IPS DF 19.7 (cell line): ENCODE measurements around the gene SHC1.

Source experiments
- DNase-seq: peaks from one replicate; pipeline ENCODE4 v3.0.0-alpha.2; 2013; ENCODE audit warnings: low read depth, low spot score

Gene SHC1, protein sequence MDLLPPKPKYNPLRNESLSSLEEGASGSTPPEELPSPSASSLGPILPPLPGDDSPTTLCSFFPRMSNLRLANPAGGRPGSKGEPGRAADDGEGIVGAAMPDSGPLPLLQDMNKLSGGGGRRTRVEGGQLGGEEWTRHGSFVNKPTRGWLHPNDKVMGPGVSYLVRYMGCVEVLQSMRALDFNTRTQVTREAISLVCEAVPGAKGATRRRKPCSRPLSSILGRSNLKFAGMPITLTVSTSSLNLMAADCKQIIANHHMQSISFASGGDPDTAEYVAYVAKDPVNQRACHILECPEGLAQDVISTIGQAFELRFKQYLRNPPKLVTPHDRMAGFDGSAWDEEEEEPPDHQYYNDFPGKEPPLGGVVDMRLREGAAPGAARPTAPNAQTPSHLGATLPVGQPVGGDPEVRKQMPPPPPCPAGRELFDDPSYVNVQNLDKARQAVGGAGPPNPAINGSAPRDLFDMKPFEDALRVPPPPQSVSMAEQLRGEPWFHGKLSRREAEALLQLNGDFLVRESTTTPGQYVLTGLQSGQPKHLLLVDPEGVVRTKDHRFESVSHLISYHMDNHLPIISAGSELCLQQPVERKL

DNA sequence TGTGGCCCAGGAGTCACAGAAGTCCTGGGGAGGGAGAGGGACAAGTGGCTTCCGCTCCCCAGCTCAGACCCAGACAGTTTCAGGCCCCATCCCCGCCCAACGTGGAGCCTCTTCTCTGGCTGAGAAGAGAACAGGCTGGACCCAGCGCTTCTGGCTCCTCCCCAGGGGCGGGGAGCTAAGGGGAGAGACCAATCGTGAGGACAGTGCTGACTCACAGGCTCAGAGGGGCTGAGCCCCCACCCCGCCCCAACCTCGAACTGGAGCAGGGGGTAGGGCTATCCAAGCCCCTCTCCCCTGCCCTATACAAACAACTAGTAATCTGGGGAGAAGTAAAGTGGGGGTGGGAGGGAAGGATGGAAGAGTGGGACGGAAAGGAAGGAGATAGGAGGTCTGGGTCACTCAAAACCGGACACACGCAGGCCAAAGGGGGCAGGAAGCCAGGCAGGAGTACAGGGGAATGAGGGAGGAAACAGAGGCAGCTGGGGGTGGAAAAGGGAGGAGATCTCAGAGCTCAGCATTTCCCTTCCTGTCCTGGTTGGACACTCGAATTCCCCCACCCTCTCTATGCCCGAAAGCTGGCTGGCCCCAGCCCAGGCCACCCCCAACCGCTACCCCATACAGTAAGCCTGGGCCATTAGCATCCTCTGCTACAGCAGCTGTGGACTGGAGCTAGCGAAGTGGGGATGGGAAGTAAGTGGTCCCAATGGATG, at the start of gene SHC1:
SHC1 (minus strand) TSS at position 117 of the 710 bp plus-strand sequence. CDS start 221 bp downstream, outside the sequence.
- no peak for DNase-seq

DNA sequence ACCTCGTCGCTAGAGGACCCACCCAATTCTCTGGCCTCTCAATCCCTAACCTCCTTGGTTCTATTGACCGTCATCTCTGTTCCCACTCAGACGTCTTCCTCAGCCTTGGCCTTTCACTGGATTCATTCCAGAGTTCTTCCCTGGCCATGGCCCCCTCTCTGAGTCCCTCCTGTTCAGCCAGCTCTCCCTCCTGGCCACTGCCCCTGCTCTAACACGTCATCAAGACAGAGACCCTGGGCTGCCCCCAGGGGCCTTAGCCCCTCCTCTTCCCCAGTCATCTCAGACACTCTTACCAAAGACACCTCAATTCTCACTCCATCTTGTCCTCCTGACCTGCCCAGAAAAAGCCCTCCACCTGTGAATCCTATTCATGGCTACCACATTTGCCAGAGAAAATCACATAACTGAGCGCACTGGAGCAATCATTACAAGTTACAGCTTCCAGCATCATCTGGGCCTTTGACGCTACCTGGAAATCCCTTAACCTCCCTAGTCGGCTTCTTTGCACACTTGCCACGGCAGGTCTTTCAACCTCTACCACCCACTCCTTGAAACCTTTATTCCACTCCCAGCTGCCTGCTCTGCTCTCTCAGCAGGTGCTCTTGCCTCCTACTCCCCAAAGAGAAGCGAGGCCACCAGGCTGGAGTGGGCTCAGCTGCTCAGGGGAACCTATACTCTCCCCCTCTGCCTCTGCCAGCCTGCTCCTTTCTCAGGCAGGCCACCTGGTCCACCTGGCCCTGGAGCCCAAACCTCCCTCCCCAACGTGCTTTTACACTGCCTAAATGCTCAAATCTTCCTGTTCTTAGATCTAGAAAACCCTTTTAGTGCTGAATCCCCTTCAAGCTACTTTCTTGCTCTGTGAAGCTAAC, 49.1 kb upstream of the SHC1 start:
- DNase-seq, result no peak

DNA sequence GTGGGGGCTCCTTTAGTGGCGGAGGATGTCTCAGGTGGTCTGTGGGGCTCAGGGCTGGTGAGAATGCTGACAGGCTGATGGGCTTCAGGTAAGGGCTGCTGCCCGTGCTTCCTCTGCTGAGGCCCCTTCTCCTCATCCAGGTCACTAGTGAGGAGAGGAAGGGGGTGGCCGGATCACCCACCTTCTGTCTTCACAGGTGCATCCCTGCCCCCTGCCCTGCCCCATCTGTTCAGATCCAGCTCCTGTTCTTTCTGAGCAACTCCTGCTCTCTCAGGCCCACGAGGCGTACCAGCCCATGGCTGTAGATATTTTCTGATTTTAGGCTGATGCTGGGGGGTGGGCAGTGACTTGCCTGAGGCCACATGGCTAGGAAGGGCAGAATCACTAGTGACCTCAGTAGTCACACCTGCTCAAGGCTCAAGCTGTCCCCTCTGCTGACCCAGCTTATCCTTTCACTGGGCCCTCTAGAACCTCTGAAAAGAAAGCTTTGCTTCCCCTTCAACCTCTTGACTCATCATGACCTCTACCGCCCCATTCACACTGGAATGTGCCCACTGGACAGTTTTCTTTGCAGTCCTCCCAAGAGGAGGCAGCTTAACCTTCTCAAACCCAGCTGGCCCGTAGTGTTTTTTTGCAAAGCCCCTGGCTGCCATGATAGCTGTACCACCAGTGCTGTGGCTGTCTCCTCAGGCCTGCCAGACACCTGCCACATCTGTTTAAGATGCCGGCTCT, 48.2 kb upstream of the SHC1 start:
- DNase-seq, result no peak

DNA sequence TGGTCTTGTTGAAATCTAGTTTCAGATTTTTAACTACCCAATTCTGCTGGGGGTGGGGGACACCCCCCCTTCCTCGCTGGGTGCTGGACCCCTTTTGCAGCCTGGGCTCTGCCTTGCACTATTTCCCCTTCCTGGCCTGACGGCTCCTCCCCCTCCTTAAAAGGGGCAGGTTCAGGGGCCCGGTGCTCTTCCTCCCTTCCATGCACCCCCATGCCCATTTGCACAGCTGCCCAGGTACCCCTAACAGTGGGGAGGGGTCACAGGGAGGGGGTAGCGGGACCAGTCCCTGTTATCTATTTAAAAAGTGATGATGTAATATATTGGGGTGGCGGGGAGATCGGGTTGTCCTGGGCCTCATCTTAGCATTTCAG, 47.4 kb upstream of the SHC1 start:
- DNase-seq, result no peak

DNA sequence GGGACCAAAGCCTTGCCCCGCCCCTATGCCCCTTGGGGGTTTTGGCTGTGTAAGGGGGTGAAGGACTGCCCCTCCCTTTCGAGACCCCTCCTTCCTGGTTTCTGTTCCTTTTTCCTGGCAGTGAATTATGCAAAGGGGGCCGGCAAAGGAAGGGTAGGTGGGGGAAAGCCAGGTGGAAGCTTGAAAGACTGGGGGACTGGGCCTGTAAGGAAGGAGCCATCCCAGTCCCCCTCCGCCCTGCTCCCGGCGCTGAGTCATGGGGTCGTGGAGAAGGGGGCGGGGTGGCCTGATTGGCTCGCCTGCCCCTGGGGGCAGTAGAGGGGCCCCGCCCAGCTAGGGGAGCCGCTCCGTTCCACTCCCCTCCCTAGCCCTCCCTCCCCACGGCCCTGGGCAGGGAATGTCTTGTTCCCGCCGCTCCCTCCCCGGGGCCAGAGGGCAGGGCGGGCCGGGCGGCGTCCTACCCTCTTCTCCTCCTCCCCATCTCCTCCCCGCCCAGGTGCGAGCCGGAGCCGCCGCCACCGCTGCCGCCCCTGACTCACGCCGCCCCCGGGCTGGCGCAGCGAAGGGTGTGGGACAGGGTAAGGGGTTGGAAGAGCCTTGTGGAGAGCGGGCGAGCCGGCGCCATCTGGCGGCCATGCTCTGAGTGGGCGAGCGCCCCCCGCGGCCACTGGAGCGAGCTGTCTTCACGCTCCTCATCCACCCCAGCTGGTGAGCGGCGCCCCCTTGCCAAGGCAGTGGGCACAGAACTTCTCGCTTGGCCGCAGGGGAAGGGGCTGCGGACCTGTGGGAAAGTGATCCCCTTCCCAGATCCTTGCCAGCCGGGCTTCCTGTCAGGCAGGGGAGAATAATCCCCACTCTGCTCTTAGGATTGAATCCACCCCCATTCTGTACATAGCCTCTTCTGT, 46.7 kb upstream of the SHC1 start:
- no peak for DNase-seq

DNA sequence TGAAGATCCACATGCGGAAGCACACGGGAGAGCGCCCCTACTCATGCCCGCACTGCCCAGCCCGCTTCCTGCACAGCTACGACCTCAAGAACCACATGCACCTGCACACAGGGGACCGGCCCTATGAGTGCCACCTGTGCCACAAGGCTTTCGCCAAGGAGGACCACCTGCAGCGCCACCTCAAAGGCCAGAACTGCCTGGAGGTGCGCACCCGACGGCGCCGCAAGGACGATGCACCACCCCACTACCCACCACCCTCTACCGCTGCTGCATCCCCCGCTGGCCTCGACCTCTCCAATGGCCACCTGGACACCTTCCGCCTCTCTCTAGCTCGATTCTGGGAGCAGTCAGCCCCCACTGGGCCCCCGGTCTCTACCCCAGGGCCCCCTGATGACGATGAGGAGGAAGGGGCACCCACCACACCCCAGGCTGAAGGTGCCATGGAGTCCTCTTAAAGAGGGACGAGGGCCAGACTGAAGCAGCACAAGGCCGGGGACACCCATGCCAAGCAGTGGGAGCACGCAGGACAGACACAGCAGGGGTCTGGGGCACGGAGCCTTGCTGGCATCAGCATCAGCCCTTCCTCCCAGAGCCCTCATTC, 45.8 kb upstream of the SHC1 start:
- DNase-seq, result no peak

DNA sequence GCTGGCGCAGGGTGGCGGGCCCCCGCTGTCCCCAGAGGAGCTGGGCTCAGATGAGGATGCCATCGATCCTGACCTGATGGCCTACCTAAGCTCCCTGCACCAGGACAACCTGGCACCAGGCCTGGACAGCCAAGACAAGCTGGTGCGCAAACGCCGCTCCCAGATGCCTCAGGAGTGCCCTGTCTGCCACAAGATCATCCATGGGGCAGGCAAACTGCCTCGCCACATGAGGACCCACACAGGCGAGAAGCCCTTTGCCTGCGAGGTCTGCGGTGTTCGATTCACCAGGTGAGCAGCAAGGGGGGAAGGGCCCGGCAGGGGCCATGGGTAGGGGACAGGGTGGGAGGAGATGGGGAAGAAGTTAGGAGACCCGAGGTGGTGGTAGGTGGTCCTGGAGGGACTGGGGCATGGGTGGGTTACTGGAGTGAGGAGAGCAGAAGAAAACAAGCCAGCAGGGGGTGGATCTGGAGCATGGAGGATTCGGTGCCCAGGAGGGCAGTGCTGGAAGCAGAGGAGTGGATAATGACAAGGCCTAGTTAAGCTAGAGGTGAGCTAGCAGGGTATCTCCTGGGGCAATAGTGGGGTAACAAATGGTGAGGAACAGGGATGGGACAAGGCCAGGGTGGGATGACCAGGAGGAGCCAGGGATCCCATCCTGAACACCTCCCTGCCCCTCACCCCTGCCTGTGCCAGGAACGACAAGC, 45.1 kb upstream of the SHC1 start:
- DNase-seq, result no peak

DNA sequence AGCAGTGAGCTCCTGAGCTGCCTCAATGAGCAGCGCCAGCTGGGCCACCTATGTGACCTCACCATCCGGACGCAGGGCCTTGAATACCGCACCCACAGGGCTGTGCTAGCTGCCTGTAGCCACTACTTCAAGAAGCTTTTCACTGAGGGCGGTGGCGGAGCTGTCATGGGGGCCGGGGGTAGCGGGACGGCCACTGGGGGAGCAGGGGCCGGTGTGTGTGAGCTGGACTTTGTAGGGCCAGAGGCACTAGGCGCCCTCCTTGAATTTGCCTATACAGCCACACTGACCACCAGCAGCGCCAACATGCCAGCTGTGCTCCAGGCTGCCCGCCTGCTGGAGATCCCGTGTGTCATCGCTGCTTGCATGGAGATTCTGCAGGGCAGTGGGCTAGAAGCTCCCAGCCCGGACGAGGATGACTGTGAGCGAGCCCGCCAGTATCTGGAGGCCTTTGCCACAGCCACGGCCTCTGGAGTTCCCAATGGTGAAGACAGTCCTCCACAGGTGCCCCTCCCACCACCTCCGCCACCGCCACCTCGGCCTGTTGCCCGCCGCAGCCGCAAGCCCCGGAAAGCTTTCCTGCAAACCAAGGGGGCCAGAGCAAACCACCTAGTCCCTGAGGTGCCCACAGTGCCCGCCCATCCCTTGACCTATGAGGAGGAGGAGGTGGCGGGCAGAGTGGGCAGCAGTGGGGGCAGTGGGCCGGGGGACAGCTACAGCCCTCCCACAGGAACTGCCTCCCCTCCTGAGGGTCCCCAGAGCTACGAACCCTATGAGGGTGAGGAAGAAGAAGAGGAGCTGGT, 44.4 kb upstream of the SHC1 start:
- DNase-seq, result no peak

DNA sequence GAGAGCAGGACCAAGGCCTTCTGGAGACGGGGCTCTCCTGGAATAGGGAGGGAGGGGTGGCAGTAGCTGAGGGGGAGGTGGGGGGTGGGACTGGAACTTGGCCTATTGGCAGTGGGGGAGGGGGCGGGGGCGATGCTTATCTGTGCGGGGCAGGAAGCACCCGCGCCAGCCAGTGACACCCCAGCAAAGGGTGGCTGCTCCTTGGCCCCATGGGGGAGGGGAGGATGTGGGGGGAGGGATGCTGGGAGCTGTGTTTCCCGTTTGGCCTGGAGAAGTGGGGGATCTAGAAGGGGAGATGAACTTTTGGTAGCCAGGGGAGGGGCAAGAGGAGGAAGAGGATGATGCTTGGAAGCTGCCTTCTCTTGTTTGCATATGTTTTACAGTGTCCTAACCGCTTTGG, 43.1 kb upstream of the SHC1 start:
- no peak for DNase-seq

DNA sequence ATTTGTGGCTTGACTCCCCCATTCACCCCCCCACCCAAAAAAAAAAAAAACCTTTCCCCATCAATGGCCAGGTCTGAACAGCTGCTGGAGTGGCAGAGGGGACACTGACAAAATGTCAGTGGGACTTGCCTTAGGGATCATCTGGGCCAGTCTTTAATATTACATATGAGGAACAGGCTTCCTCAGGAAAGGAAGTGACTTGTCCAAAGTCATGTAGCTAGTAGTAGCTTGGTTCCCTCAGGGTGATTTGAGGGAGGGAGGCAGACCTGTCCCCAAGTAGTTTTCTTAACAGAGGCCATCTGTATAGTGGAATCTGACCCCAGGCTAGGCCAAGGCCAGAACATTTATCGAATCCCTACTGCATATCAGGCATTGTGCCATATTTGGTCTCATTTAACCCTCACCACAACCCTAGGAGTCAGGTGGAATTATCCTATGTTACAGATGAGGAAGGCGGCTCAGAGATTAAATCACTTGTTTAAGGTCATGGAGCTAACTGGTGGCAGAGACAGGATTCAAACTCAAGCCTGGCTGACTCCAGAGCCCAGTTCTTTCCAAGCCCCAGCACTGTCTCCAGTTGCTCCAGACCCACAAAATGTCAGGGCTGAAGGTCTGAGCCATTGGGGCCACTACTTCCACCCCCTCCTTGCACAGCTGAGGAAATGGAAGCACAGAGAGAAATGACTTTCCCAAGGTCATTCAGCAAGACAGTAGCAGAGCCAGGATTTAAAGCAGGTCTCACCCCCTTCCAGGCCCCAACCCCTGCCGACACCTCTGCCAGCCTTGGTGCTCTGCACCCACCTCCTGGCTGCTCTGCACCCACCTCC, 42.4 kb upstream of the SHC1 start:
- DNase-seq, result no peak

DNA sequence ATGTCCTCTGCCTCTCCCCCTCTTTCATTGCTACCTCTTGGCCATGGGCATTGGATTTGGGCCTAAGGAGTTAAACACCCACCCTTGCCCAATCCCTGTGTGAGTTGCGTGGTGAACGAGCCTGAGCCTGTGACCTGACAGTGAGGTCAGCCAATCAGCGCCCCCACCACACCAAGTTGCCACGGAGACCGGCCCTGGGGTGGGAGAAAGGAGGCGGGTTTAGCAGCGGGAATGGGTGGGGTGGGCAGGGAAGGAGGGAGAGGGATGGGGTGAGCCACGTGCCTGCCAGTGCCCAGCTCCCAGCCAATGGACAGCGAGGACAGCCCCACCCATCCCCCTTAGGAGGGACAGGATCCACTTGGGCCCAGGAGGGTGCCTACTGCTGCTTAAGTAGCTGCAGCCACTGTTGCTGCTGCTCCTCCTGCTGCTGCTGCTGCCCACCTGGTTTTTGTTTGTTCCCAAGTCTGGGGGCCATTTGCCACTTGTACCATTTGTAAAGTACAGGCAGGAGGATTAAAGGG, 41.5 kb upstream of the SHC1 start:
- no peak for DNase-seq

DNA sequence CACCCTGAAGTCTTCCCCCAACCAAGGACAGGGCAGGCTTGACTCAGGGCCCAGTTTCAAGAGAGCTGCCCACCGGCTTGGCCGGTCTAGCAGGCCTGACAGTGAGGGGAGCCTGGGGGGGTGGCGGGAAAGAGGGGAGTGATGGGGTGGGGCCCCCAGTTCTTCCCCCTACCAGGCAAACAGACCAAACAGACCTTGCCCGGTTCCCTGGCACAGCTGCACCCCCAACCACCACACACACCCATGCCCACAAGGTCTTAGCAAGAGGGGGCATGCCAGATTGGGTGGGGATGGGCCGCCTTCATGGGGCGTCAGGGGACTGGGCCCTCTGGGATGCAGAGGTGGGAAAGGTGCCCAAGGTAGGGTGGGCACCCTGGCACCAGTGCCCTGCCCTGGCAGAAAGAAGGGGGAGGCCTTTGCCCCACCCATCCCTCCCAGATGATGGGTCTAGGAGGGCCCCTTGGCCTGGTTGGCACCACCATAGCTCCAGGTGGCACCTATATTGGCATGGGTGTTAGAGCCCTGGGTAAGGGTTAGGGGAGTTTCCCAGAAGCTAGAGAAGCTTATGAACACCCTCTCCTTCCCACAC, 41.0 kb upstream of the SHC1 start:
- no peak for DNase-seq

DNA sequence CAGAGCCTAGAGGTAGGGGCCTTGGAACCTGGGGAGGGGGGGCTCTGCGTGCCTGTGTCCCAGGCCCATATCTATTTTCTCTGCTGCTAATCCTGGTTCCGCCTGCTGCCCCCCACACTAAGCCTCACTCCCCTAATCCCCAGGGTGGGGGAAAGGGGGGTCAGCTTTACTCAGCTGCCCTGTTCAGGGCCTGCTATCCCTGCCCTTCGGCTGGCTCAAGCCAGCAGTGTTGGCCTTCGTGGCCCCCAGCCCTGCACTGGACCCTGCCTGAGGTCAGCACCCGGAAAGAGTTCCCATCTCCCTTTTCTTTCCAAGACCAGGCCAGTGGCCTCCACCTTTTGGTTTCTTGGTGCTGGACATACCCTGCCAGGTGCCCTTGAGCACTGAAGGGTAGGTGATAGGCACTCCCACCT, 40.5 kb upstream of the SHC1 start:
- no peak for DNase-seq

DNA sequence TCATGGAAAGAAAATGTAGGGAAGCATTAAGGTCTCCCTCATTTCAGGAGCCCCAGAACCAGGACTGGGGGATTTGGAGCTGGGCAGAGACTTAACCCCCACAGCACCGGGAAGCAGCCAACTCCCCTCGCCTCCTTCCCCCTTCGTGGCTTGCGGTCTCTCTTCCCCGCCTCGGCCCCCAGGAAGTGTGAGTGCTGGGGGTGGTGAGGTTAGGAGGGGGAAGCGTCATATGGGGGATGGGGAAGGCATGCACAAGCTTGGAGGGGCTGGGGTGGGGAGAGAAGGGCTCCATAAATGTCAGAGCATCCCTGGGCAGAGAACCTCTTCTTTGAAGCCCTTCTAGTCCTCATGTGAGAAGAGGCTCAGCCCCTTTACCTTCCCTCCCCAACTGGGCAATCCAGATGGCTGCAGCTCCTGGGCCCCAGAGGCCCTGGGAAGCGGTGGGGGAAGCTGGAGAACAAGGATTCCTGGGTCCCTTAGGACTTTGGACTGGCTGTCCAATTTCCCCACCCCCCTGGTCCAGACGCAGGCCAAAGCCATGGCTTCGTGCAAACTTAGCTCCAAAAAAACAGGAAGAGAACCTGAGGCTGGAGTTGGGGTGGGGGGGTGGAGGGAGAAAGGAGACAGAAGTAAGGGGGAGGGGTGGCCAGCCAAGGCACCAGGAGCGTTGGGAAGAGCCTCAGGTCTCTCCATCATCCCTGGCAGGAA, 39.8 kb upstream of the SHC1 start:
- no peak for DNase-seq

DNA sequence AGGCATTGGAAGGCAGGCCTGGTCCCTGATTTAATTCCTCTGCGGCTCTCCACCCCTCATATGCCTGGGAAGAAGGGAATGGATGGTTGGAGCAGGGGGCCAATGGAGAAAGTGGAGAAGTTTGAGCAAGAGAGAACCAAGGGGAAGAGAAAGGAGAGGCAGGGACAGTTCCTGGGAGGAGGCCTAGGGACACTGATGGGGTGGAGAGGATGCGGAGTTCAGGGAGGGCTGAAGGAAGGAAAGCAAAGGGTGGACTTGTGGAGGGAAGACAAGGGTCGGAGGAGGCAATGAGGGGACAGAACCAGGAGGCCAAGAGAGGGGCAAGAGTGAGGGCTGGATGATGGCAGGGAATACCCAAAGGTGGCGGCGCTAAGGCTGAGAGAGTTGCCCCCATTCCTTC, 39.2 kb upstream of the SHC1 start:
- DNase-seq, result no peak

DNA sequence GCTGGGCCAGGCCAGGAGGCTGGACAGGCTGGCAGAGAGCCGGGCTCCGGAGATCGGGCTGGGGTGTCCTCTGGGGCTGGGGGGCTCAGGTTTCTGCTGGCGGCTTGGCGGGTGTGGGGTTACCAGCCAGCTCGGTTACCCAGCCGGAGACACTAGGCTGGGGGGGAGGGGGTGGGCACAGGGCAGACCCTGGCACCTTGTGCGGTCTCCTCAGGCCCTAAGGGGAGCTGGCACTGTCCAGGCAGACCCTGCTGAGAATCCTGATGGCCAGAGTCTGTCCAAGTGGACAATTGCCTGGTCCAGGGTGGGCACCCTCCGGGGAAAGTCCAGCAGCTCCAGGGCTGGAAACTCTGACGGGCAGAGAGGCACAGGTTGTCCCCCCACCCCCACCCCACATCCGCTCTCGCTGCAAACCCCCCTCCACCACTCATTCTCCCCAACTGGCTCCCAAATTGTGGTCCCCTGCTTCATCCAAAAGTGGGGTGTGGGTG, 38.7 kb upstream of the SHC1 start:
- no peak for DNase-seq
